Stromal cell of bone marrow (primary cell): Measurements from ENCODE around the gene NCBP1.

Experiments used
- DNase-seq: peaks from one replicate; pipeline ENCODE4 v3.0.0-alpha.2; 2012; ENCODE audit warnings: low read depth

NCBP1 gene

GRCh38 chr9:97717866-97718265 lies 84.2 kb downstream of the NCBP1 start:
- DNase-seq: no peak

GRCh38 chr9:97721396-97721795 lies 87.8 kb downstream of the NCBP1 start:
- DNase-seq: no peak

- DNase-seq: no peak
Measured at GRCh38 chr9:97722331-97722730, 88.7 kb downstream of the NCBP1 start.
